ENCODE data around the gene DIPK1B.
"Not testable (repeated sequence)": the region's sequence is repeated elsewhere in the genome, so short reads cannot be mapped to it uniquely, and the experiment has no call there.

The DIPK1B gene

GRCh38 chr9:136766410-136767120, 54.2 kb downstream of the DIPK1B start:
- H3K27ac ChIP-seq (replicated peaks; ENCODE audit: low read length); H3K18ac ChIP-seq (ENCODE audit: low read length); H3K4me3 ChIP-seq (ENCODE audit: low read length in 2 of 2); H3K9me3 ChIP-seq (replicated peaks in 1 of 2; ENCODE audit: control insufficient read depth in 2 of 2, insufficient read depth in 1 of 2, low read depth in 1 of 2, low read length in 2 of 2); H2AFZ ChIP-seq (ENCODE audit: low read length); H2BK12ac ChIP-seq (ENCODE audit: low read length); H2BK5ac ChIP-seq (ENCODE audit: low read length); H3K23ac ChIP-seq (ENCODE audit: low read depth, low read length, poor library complexity); H3K27me3 ChIP-seq (ENCODE audit: control insufficient read depth in 3 of 3, insufficient read depth in 3 of 3, low read depth in 1 of 3, low read length in 3 of 3); H4K8ac ChIP-seq (ENCODE audit: low read depth, low read length); H3K9ac ChIP-seq (ENCODE audit: low read depth, low read length, poor library complexity); H3K36me3 ChIP-seq (replicated peaks in 1 of 2; ENCODE audit: control insufficient read depth in 2 of 2, insufficient read depth in 2 of 2, low read length in 2 of 2); H2AK5ac ChIP-seq (ENCODE audit: low read depth, low read length); H3K79me1 ChIP-seq (ENCODE audit: low read depth, low read length); H2BK15ac ChIP-seq (ENCODE audit: low read length); H3K4me2 ChIP-seq (ENCODE audit: insufficient read depth, low read length, poor library complexity, severe bottlenecking); H3K14ac ChIP-seq (ENCODE audit: low read length); DNase-seq (ENCODE audit: low spot score); H4K91ac ChIP-seq (ENCODE audit: low read depth, low read length, poor library complexity); H2BK120ac ChIP-seq (ENCODE audit: low read depth, low read length); H3K4ac ChIP-seq (ENCODE audit: low read length): not testable (repeated sequence)
- WGBS, 2 donors (ENCODE audit: extremely low coverage in 2 of 2, insufficient read length in 2 of 2, insufficient replicate concordance in 1 of 2): no CpG with 5 or more reads among the region's 18 CpGs
- peaks cover 5 to 12% of the 10 kb centered on the region in 2 donors for H3K4me1 ChIP-seq (ENCODE audit: control insufficient read depth in 2 of 2, insufficient read depth in 1 of 2, low read depth in 1 of 2, low read length in 2 of 2)

GRCh38 chr9:136769710-136770191, 57.4 kb downstream of the DIPK1B start:
- DNase-seq (ENCODE audit: low spot score): peak; percentile 52
- no peaks in the 10 kb centered on the region for H3K36me3 ChIP-seq (replicated peaks in 1 of 2; ENCODE audit: control insufficient read depth in 2 of 2, insufficient read depth in 2 of 2, low read length in 2 of 2)
- no peak overlapping the region for H3K9ac ChIP-seq (ENCODE audit: low read depth, low read length, poor library complexity)

DNA sequence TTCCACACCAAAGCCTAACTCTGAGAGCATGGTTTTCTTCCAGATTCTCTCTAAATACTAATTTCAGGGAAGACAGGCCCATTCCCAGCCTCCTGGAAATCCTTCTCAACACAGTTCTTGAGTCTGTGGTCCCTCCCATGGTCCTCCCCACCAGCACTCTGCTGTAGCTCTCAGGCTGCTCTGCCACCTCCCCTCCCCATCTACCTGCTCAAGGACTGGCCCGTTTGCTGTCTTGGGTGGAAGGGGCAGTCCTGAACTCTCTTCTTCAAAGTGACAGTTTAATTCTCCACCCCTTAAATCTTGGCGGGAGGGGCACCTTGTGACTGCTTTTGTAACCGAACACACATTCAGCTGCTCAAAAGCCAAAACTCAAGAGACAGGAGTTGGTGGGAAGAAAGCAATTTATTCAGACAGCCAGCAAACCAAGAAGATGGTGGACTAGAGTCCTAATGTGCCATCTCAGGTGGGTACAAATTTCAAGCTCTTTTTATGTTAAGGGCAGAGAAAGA, 59.6 kb downstream of the DIPK1B start:
- H4K8ac ChIP-seq (ENCODE audit: low read depth, low read length): no peak overlapping the region
- H2BK12ac ChIP-seq (ENCODE audit: low read length): no peak overlapping the region
- H2AFZ ChIP-seq (ENCODE audit: low read length): no peak overlapping the region
- H4K91ac ChIP-seq (ENCODE audit: low read depth, low read length, poor library complexity): no peak overlapping the region
- peaks cover 6 to 12% of the 10 kb centered on the region in 2 donors for H3K9me3 ChIP-seq (replicated peaks in 1 of 2; ENCODE audit: control insufficient read depth in 2 of 2, insufficient read depth in 1 of 2, low read depth in 1 of 2, low read length in 2 of 2)
- no peak overlapping the region for H3K27ac ChIP-seq (replicated peaks; ENCODE audit: low read length)
- no peak overlapping the region for H3K23ac ChIP-seq (ENCODE audit: low read depth, low read length, poor library complexity)
- no peak overlapping the region for H3K18ac ChIP-seq (ENCODE audit: low read length)
- no peak overlapping the region for H3K4me2 ChIP-seq (ENCODE audit: insufficient read depth, low read length, poor library complexity, severe bottlenecking)
- H2BK15ac ChIP-seq (ENCODE audit: low read length): no peak overlapping the region
- H3K14ac ChIP-seq (ENCODE audit: low read length): no peak overlapping the region
- no peak overlapping the region for H3K9ac ChIP-seq (ENCODE audit: low read depth, low read length, poor library complexity)
- H3K4me3 ChIP-seq (ENCODE audit: low read length in 2 of 2): no peak overlapping the region
- DNase-seq (ENCODE audit: low spot score): no peak
- H3K36me3 ChIP-seq (replicated peaks in 1 of 2; ENCODE audit: control insufficient read depth in 2 of 2, insufficient read depth in 2 of 2, low read length in 2 of 2): no peaks in the 10 kb centered on the region
- H3K4me1 ChIP-seq (ENCODE audit: control insufficient read depth in 2 of 2, insufficient read depth in 1 of 2, low read depth in 1 of 2, low read length in 2 of 2): peaks cover 2% of the 10 kb centered on the region in 2 donors
- WGBS, 2 donors (ENCODE audit: extremely low coverage in 2 of 2, insufficient read length in 2 of 2, insufficient replicate concordance in 1 of 2): no CpG with 5 or more reads among the region's 3 CpGs
- H2BK120ac ChIP-seq (ENCODE audit: low read depth, low read length): no peak overlapping the region
- peaks cover 0 to 8% (median 2%) of the 10 kb centered on the region in 3 experiments for H3K27me3 ChIP-seq (ENCODE audit: control insufficient read depth in 3 of 3, insufficient read depth in 3 of 3, low read depth in 1 of 3, low read length in 3 of 3)
- H3K79me1 ChIP-seq (ENCODE audit: low read depth, low read length): no peaks in the 10 kb centered on the region
- no peak overlapping the region for H2BK5ac ChIP-seq (ENCODE audit: low read length)
- no peak overlapping the region for H3K4ac ChIP-seq (ENCODE audit: low read length)
- peak overlapping the region; percentile 61 for H2AK5ac ChIP-seq (ENCODE audit: low read depth, low read length)

More at GRCh38 chr9:136769710-136770191, 57.4 kb downstream of the DIPK1B start:
- Histone ChIP-seq H3K4ac (ENCODE audit: low read length) (no peak overlapping the region), H3K4me3 (ENCODE audit: low read length in 2 of 2) (no peak overlapping the region), H2AFZ (ENCODE audit: low read length) (peak overlapping the region; percentile 71), H3K14ac (ENCODE audit: low read length) (no peak overlapping the region), H2BK15ac (ENCODE audit: low read length) (no peak overlapping the region), H3K27ac (replicated peaks; ENCODE audit: low read length) (no peak overlapping the region), H3K23ac (ENCODE audit: low read depth, low read length, poor library complexity) (no peak overlapping the region), H4K8ac (ENCODE audit: low read depth, low read length) (no peak overlapping the region), H3K9me3 (replicated peaks in 1 of 2; ENCODE audit: control insufficient read depth in 2 of 2, insufficient read depth in 1 of 2, low read depth in 1 of 2, low read length in 2 of 2) (peaks cover 6 to 12% of the 10 kb centered on the region in 2 donors), H3K18ac (ENCODE audit: low read length) (peak overlapping the region; percentile 48), H3K4me1 (ENCODE audit: control insufficient read depth in 2 of 2, insufficient read depth in 1 of 2, low read depth in 1 of 2, low read length in 2 of 2) (peaks cover 2% of the 10 kb centered on the region in 2 donors), H2AK5ac (ENCODE audit: low read depth, low read length) (no peak overlapping the region), H2BK120ac (ENCODE audit: low read depth, low read length) (no peak overlapping the region), H3K4me2 (ENCODE audit: insufficient read depth, low read length, poor library complexity, severe bottlenecking) (peak overlapping the region; percentile 45), H4K91ac (ENCODE audit: low read depth, low read length, poor library complexity) (no peak overlapping the region), H3K79me1 (ENCODE audit: low read depth, low read length) (no peaks in the 10 kb centered on the region), H3K27me3 (ENCODE audit: control insufficient read depth in 3 of 3, insufficient read depth in 3 of 3, low read depth in 1 of 3, low read length in 3 of 3) (peaks cover 0 to 9% (median 2%) of the 10 kb centered on the region in 3 experiments), H2BK12ac (ENCODE audit: low read length) (no peak overlapping the region), H2BK5ac (ENCODE audit: low read length) (no peak overlapping the region)
- WGBS, 2 donors (ENCODE audit: extremely low coverage in 2 of 2, insufficient read length in 2 of 2, insufficient replicate concordance in 1 of 2): no CpG with 5 or more reads among the region's 16 CpGs

DNA sequence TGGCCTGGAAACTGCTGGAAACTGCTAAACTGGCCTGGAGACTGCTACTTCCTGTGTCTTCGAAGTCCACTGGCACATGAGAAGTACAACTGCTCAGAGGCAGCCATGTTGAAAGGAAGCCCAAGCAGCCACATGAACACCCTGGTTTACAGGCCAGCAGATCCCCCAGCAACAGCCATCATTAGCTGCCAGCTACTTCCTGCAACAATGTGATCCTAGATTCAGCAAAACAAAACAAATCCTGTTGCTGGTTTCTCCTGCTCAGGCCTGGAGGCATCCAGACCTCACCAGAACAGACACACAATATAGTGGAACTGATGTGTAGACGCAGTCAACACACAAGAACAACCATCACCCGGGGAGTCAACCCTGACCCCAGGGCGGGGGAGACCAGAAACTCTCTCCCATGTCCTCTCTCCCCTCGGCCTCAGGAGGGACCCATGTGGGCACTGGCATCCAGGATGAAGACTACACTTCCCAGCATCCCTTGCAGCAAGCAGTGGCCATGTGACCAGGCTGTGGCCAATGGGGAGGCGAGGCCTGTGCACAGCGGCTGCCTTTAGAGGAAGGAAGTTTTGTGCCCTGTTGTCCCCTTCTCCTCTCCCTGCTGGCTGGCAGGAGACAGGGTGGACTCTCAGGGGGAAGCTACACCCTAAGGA, 61.1 kb downstream of the DIPK1B start:
- Histone ChIP-seq H3K14ac (ENCODE audit: low read length) (no peak overlapping the region), H2AK5ac (ENCODE audit: low read depth, low read length) (peak overlapping the region; percentile 13), H2AFZ (ENCODE audit: low read length) (peak overlapping the region; percentile 73), H3K9me3 (replicated peaks in 1 of 2; ENCODE audit: control insufficient read depth in 2 of 2, insufficient read depth in 1 of 2, low read depth in 1 of 2, low read length in 2 of 2) (peaks cover 6 to 12% of the 10 kb centered on the region in 2 donors), H3K4ac (ENCODE audit: low read length) (no peak overlapping the region), H3K4me2 (ENCODE audit: insufficient read depth, low read length, poor library complexity, severe bottlenecking) (no peak overlapping the region), H3K79me1 (ENCODE audit: low read depth, low read length) (no peaks in the 10 kb centered on the region), H3K18ac (ENCODE audit: low read length) (no peak overlapping the region), H3K36me3 (replicated peaks in 1 of 2; ENCODE audit: control insufficient read depth in 2 of 2, insufficient read depth in 2 of 2, low read length in 2 of 2) (no peaks in the 10 kb centered on the region), H3K27ac (replicated peaks; ENCODE audit: low read length) (no peak overlapping the region), H2BK12ac (ENCODE audit: low read length) (peak overlapping the region; percentile 16), H4K91ac (ENCODE audit: low read depth, low read length, poor library complexity) (no peak overlapping the region), H3K9ac (ENCODE audit: low read depth, low read length, poor library complexity) (peak overlapping the region; percentile 7), H3K4me3 (ENCODE audit: low read length in 2 of 2) (peak overlapping the region in 1 of 2 donors; percentile 6), H3K23ac (ENCODE audit: low read depth, low read length, poor library complexity) (no peak overlapping the region), H2BK15ac (ENCODE audit: low read length) (no peak overlapping the region), H2BK120ac (ENCODE audit: low read depth, low read length) (no peak overlapping the region), H3K4me1 (ENCODE audit: control insufficient read depth in 2 of 2, insufficient read depth in 1 of 2, low read depth in 1 of 2, low read length in 2 of 2) (peaks cover 2% of the 10 kb centered on the region in 2 donors), H3K27me3 (ENCODE audit: control insufficient read depth in 3 of 3, insufficient read depth in 3 of 3, low read depth in 1 of 3, low read length in 3 of 3) (peaks cover 0 to 16% (median 0%) of the 10 kb centered on the region in 3 experiments), H4K8ac (ENCODE audit: low read depth, low read length) (no peak overlapping the region), H2BK5ac (ENCODE audit: low read length) (no peak overlapping the region)
- DNase-seq (ENCODE audit: low spot score): no peak
- WGBS, 2 donors (ENCODE audit: extremely low coverage in 2 of 2, insufficient read length in 2 of 2, insufficient replicate concordance in 1 of 2): no CpG with 5 or more reads among the region's 7 CpGs
